Stimulated activated CD8-positive, alpha-beta memory T cell treated with anti-CD3 and anti-CD28 coated beads, Interleukin-7, amount 100 ng/mL, for 48 hours (primary cell): ENCODE data around the gene CALR3.
"Not testable (repeated sequence)": the region's sequence is repeated elsewhere in the genome, so short reads cannot be mapped to it uniquely, and the experiment has no call there.

Experiments
- DNase-seq, 2 donors: peaks; one replicate each; pipeline ENCODE4 v3.0.0-alpha.2; 2020; ENCODE audit warnings: low read depth in 1 of 2; ENCODE audit errors: extremely low read depth in 1 of 2

CALR3 gene, protein sequence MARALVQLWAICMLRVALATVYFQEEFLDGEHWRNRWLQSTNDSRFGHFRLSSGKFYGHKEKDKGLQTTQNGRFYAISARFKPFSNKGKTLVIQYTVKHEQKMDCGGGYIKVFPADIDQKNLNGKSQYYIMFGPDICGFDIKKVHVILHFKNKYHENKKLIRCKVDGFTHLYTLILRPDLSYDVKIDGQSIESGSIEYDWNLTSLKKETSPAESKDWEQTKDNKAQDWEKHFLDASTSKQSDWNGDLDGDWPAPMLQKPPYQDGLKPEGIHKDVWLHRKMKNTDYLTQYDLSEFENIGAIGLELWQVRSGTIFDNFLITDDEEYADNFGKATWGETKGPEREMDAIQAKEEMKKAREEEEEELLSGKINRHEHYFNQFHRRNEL

DNA sequence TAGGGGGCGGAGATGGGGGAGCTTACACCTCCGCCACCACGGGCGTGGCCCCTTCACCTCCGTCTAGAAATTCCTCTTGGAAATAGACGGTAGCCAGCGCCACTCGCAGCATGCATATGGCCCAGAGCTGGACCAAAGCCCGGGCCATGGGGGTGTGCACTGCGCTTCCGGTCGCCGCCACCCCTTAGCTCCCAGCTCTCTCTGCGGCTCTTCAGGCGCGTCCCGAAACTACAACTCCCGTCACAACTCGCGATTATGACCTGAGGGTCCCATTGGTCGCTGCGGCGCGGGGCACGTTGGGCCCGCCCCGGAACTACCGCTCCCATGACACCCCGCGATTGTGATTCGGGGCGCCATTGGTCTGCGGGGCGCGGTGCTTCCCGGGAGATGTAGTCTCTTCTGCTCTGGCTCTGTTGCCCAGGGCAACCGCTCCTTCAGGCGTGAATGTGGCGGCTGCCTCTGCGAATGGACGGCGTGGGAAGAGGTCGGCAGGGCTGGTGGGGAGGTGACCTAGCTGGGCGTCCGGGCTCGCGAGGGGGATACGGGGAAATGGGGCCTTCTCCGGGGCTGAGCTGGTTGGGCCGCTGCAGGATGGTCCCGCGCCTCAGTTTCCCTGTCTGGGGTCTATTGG is at the start of gene CALR3, which contains the start of gene C19orf44:
Gene CALR3, minus strand, starts transcription at position 186 of the 631 bp plus-strand sequence. Its CDS starts 38 bp downstream, at position 148.
Gene C19orf44, plus strand, starts transcription at position 413 of the 631 bp plus-strand sequence. CDS start 4,399 bp downstream, outside the sequence.
- peak; percentile 95 to 97 for DNase-seq

GRCh38 chr19:16544473-16545231 is 48.7 kb upstream of the CALR3 start:
- DNase-seq: no peak

DNA sequence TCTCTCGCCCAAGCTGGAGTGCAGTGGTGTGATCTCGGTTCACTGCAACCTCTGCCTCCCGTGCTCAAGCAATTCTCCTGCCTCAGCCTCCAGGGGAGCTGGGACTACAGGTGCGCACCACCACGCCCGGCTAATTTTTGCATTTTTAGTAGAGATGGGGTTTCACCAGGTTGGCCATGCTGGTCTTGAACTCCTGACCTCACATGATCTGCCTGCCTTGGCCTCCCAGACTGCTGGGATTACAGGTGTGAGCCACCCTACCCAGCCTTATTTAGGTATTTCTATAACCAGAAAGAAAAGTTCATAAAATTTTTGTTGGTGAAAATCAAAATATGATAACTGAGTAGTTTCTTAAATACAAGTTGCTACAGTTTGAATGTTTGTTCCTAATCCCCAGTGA is 47.8 kb upstream of the CALR3 start:
- DNase-seq: not testable (repeated sequence)

DNA sequence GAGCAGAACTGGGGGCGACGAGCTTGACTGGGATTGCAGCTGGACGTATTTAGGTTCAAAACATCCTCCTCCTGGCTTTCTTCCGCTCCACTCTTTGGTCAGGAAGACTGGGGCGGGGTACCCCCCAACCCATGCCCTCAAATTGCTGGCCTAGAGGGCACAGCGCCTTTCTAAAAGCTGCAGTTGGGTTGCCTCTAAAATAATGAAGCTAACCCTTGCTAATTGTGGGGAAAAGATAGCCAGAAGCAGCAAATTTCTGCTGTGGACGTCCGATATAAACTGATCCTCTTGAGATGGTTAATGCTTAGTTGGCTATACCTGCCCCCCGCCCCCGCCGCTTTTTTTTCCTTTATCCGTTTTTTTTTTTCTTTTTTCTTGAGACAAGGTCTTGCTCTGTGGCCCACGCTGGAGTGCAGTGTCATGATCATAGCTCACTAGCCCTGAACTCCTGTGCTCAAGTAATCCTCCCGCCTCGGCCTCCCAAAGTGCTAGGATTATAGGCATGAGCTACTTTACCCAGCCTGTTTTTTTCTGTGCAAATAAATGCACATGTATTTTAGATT is 47.0 kb upstream of the CALR3 start:
- DNase-seq: no peak

DNA sequence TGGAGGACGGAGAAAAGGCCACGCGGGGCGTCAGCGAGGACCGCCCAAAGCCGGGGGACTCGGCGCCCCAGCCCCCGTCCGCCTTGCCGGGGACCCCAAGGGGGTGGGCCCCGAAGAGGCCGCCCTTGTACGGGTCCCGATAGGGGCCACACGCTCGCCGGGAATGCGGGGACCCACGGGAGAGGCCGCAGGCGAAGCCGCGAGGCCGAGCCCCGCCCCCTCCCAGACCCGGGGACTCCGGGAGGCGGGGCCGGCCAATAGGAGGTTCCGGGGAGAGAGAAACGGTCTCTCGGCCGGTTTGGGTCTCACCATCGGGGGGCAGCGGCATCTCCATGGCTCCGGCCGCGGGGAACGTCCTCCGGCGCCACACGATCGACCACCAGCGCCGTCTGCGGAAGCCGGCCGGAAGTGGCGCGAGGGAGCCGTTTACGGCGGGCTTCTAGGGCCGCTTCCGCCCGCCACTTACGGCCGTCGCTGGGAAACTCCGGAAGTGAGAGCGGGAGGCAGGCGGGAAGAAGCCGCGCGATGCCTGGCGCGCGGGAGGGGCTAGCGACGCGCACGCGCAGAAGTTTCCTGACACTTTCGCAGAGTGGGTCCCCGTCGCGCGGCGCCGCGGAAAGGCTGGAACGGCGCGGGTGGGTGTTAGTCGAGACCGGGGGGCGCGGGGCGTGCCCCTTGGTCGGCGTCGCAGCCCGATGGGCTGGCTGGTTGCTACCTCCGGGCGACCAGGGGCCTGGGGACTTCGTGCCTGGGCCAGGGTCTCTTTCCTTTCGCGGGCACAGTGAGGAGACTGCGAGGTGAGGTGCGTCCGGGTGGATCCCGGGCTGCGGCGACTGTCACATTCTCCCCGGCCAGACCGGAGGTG is 46.3 kb upstream of the CALR3 start, which contains the start of gene CHERP:
Gene CHERP, minus strand, starts transcription at position 393 of the 865 bp plus-strand sequence. Its CDS starts 59 bp downstream, at position 334.
- peak; percentile 87 to 88 for DNase-seq

- DNase-seq: no peak
Measured at GRCh38 chr19:16541526-16542044, 45.6 kb upstream of the CALR3 start.

DNA sequence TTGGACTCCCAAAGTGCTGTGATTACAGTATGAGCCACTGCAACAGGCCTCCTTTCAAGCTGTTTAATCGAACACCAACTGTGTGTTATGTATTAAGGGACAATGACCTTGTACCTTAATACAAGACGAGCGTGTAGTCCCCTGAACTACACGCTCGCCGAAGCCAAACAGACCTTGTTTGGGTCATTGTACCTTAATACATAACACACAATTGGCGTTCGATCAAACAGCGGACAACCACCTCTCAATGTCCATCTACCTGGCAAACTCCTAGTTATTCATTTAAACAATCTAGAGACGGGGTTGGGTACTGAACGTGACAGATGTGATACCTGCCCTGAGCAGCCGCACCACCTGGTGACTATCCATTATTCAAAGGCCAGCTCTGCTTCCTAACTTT is 45.0 kb upstream of the CALR3 start:
- no peak for DNase-seq

DNA sequence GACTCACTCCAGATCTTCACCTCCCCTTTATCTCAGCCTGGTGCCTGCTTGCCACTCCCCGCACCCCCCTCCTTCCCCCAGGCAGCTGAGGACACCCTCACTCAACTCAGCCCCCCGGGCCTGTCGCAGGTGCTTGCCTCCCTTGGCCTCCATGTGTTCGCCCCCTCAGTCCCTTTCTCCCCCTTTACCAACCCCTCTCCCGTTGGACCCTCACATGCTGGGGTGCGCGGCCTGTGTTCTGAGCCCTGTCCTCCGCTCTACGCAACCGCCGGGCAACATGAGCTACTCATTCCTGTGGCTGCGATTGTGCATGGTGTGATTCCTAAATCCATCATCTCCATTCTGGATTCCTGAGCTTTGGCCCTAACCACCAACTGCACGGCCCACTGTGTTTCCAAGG is 41.1 kb upstream of the CALR3 start:
- DNase-seq: no peak

DNA sequence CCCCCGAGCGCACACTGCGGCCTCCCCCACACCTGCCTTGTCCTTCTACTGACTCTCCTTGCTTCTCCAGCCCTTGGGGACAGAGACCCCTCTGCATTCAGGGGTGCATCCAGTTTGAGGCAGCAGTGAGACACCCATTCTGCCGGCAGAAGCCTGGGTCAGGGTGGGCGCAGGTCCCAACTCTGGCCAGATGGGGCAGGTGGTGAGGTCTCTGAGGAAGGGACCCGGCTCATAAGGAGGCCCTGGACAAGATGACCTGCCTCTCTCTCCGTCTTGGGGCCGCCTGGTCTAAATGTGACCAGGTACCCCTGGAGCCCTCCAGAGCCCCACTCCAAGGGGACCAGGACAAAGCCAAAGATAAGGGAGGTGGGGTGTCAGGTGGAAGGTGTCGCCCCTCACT is 40.2 kb upstream of the CALR3 start:
- DNase-seq: no peak

GRCh38 chr19:16535381-16535780 is 39.4 kb upstream of the CALR3 start:
- DNase-seq: no peak

- DNase-seq: no peak
Measured at GRCh38 chr19:16532440-16533234, 36.7 kb upstream of the CALR3 start.

GRCh38 chr19:16531380-16531669 is 35.4 kb upstream of the CALR3 start:
- DNase-seq: no peak

- DNase-seq: no peak
Measured at GRCh38 chr19:16530540-16531379, 34.8 kb upstream of the CALR3 start.

DNA sequence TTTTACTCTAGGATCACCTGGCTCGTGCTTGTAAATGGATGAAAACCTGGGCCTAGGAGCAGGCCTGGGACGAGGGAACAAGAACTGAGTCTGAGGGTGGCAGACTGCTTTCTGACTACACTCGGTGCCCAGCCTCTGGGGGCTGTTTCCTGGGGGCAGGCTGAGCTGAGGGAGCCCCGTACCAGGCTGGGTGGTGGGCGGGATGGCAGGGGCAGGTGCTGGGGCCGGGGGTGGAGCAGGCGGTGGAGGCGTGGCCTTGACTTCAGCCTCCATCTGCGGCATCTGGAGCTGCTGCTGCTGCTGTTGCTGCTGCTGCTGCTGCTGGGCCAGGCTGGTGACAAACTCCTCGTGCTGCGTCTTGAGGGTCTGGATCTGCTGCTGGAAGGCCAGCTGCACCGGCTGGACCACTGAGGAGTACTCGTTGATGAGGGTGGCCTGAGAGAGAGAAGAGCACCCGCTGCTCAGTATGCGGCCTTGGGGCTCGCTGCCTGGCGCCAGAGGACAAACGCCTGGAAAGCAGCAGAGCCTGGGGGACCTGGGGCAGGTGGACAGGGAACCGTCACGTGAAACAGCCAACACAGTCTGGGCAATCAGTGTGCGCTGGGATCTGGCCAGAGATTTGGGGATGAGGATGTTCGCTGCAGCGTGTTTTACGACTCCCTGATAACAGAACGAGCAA is 33.6 kb upstream of the CALR3 start:
- no peak for DNase-seq

DNA sequence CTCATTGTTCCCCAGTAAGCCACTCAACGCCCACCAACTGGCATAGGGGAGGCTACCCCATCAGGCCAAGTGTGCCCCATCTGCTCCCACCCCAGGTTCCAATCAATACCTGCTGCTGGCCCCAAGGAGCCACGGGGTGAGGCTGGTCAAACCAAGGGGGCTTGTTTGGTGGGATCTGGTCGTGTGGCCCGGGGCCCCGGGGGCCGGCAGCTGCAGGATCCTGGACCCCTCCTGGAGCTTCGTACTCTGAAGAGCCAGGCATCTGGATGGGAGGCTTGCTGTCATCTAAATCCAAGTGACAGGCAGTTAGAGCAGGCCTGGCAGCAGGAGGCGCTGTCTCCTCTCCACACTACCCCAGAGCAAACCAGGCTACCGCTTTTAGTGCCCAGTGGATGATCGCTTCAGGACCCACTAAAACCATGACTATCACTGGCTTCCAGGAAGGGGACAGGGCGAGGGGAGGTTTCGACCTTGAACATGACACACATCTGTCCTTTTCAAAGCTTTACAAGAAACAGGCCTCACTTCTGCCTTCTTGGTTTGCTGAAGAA is 32.1 kb upstream of the CALR3 start:
- no peak for DNase-seq

DNA sequence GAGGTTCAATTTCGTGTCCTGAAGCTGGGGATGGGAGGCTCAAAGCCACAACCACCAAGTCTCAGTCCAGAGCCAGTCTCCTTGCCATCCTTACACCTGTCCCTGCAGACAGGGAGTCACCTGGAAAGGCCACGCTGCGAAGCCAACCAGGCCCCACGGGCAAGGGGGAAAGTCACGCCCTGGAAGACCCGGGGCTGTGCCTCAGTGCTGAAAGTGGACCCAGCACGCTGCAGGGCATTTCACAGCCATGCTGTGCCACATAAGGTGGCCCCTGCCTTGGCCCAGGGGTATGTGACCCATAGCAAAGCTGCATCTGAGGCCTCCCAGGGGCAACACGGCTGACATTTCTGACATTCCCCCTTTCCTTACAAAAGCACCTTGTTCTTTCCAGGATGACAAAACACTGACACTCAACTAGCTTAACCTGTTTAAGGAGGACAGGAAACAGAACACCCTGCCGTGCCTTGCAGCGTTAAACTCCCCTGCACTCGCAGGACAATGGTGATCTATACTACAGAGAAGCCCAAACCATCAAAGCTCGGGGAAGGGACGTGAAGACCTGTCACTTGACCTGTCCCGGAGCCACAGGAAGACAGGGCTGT is 31.5 kb upstream of the CALR3 start:
- no peak for DNase-seq
